Activated T-helper 1 cell treated with anti-CD3 and anti-CD28 coated beads, Interleukin-12 subunit alpha, Interleukin-12 subunit beta, Interleukin-2, Interleukin-4 antibody, amounts not matched to agents 30 ng/mL and 10 ng/mL and 1 ng/mL, durations not matched to agents 14 hours and 24 hours and 36 hours (primary cell): ENCODE results near the gene TMEM176A. TPM values are rescaled to one million over a fixed set of nuclear protein-coding genes. Genes with fewer than 3 reads are reported as not detected.
A peak's percentile ranks its signal among the peaks of the same experiment; 100 is the strongest.
"Not testable (repeated sequence)": the region's sequence is repeated elsewhere in the genome, so short reads cannot be mapped to it uniquely, and the experiment has no call there.

Experiments
- DNase-seq: peaks from one replicate; pipeline ENCODE4 v3.0.0; 2021; ENCODE audit warnings: low spot score
- H3K27ac Mint-ChIP-seq: one replicate; pipeline ENCODE4 v1.8.0; 2021; ENCODE audit warnings: mild to moderate bottlenecking, mixed read lengths
- H3K27me3 Mint-ChIP-seq: one replicate; pipeline ENCODE4 v1.8.0; 2022; ENCODE audit warnings: mild to moderate bottlenecking, moderate library complexity, mixed read lengths; ENCODE audit not compliant: insufficient read depth
- H3K36me3 Mint-ChIP-seq: one replicate; pipeline ENCODE4 v1.8.0; 2021; ENCODE audit warnings: low read depth, mixed read lengths
- H3K4me1 Mint-ChIP-seq: one replicate; pipeline ENCODE4 v1.8.0; 2021; ENCODE audit warnings: low read depth, mixed read lengths
- H3K4me3 Mint-ChIP-seq: one replicate; pipeline ENCODE4 v1.8.0; 2021; ENCODE audit warnings: mild to moderate bottlenecking, moderate library complexity, mixed read lengths
- H3K9me3 Mint-ChIP-seq: one replicate; pipeline ENCODE4 v1.8.0; 2021; ENCODE audit warnings: mixed read lengths
- intact Hi-C: fragments of 100-400 bp; cut with micrococcal nuclease; formaldehyde crosslinking; loops from one replicate; pipeline ENCODE4 v1.15.1; 2024
- total RNA-seq: library from RNA; stranded (reverse); gene quantifications from 2 replicates; pipeline ENCODE4 v1.2.3, GENCODE V29; 2022

The TMEM176A gene
- not detected in 2 replicates for total RNA-seq

- H3K27ac Mint-ChIP-seq: no peak within 1 kb of the TSS
- H3K4me3 Mint-ChIP-seq: no peak within 1 kb of the TSS
- H3K4me1 Mint-ChIP-seq: no peaks in the 10 kb centered on the region
- H3K9me3 Mint-ChIP-seq: no peaks in the 10 kb centered on the region
- peaks cover 48% of the 10 kb centered on the region for H3K27me3 Mint-ChIP-seq
- no peaks in the 10 kb centered on the region for H3K36me3 Mint-ChIP-seq
- DNase-seq: no peak
- intact Hi-C loops: no loop called here
These were observed at the start of gene TMEM176A for GRCh38 chr7:150800581-150801241. TMEM176A (plus strand) TSS chr7:150800769; CDS start chr7:150801551, 782 bp downstream.

GRCh38 chr7:150751702-150752101 lies 48.9 kb upstream of the TMEM176A start:
- H3K36me3 Mint-ChIP-seq: peaks cover 8% of the 10 kb centered on the region
- peaks cover 3% of the 10 kb centered on the region for H3K27me3 Mint-ChIP-seq
- DNase-seq: no peak
- H3K27ac Mint-ChIP-seq: peak overlapping the region; percentile 37
- H3K4me3 Mint-ChIP-seq: no peak overlapping the region
- intact Hi-C loops: no loop called here
- H3K4me1 Mint-ChIP-seq: peaks cover 84% of the 10 kb centered on the region
- peaks cover 4% of the 10 kb centered on the region for H3K9me3 Mint-ChIP-seq

GRCh38 chr7:150753239-150753638 lies 47.3 kb upstream of the TMEM176A start:
- Mint-ChIP-seq H3K36me3 (peaks cover under 1% of the 10 kb centered on the region), H3K9me3 (peaks cover 4% of the 10 kb centered on the region), H3K4me3 (no peak overlapping the region), H3K27me3 (peaks cover 3% of the 10 kb centered on the region), H3K4me1 (peaks cover 75% of the 10 kb centered on the region), H3K27ac (peak overlapping the region; percentile 89)
- intact Hi-C loops: no loop called here
- no peak for DNase-seq

- no peaks in the 10 kb centered on the region for H3K36me3 Mint-ChIP-seq
- DNase-seq: no peak
- intact Hi-C loops: loop anchor here (1.0 to 2.0 kb wide), 7 partner anchors 16 to 433 kb away; partner anchors contain the start of genes GIMAP1, GIMAP2 and GIMAP7
- peaks cover 3% of the 10 kb centered on the region for H3K27me3 Mint-ChIP-seq
- peaks cover 68% of the 10 kb centered on the region for H3K4me1 Mint-ChIP-seq
- peak overlapping the region; percentile 70 for H3K4me3 Mint-ChIP-seq
- H3K27ac Mint-ChIP-seq: peak overlapping the region; percentile 98
- H3K9me3 Mint-ChIP-seq: peaks cover 4% of the 10 kb centered on the region
These were observed 46.6 kb upstream of the TMEM176A start for GRCh38 chr7:150753826-150754603.

DNA sequence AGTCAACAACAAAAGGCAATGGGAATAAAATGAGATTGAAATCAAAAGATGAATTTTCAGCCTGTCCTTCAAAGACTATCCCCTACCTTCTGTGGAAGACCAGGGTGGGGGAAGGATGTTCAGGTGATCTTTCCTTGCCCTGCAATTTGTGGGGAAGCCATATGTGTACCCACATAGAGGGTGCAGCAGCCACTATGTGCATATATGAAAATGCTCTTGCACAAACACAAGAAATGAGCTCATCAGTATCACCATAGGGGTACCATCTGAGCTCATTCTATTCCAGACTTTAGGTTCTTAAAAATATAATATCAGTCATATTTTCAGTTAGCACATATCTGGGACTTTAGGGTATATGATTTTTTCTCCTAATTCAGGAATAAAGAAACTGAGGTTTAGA lies 45.6 kb upstream of the TMEM176A start:
- peaks cover 59% of the 10 kb centered on the region for H3K4me1 Mint-ChIP-seq
- no peak for DNase-seq
- peak overlapping the region; percentile 90 for H3K27ac Mint-ChIP-seq
- peaks cover 3% of the 10 kb centered on the region for H3K27me3 Mint-ChIP-seq
- H3K36me3 Mint-ChIP-seq: no peaks in the 10 kb centered on the region
- H3K4me3 Mint-ChIP-seq: peak overlapping the region; percentile 70
- intact Hi-C loops: loop anchor here (1.0 to 5.0 kb wide), 15 partner anchors 17 to 434 kb away; partner anchors contain the start of genes GIMAP1, GIMAP2, GIMAP6 and GIMAP7
- peaks cover 4% of the 10 kb centered on the region for H3K9me3 Mint-ChIP-seq

- Mint-ChIP-seq H3K4me1 (peaks cover 54% of the 10 kb centered on the region), H3K27me3 (peaks cover 3% of the 10 kb centered on the region), H3K4me3 (peak overlapping the region; percentile 70), H3K27ac (peak overlapping the region; percentile 90), H3K9me3 (peaks cover 4% of the 10 kb centered on the region), H3K36me3 (no peaks in the 10 kb centered on the region)
- intact Hi-C loops: loop anchor here (1.0 to 5.0 kb wide), 13 partner anchors 22 to 435 kb away; partner anchors contain the start of genes GIMAP2, GIMAP6, GIMAP7 and ZNF775
- peak; percentile 68 for DNase-seq
These were observed 45.0 kb upstream of the TMEM176A start for GRCh38 chr7:150755473-150756099.

DNA sequence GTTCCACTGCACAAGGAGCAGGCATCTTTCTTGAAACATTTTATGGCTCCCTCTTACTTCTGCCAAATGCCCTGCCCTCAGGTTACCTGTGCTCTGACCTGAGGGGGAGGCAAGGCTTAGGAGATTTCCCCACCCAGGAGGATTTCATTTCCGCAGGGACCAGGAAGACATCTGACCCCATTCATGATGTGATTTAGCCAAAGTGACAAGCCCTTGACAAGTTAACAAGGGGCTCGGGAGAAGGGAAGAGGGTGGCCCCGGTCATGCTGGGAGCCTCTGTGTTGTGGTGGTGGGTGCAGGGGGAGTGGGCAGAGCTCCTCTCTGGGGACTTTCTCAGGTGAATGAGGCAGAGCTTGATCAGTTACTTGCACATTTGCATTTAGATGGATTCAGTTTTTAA lies 44.4 kb upstream of the TMEM176A start:
- peaks cover 3% of the 10 kb centered on the region for H3K27me3 Mint-ChIP-seq
- peak overlapping the region; percentile 70 for H3K4me3 Mint-ChIP-seq
- H3K27ac Mint-ChIP-seq: peak overlapping the region; percentile 90
- peaks cover under 1% of the 10 kb centered on the region for H3K36me3 Mint-ChIP-seq
- peaks cover 50% of the 10 kb centered on the region for H3K4me1 Mint-ChIP-seq
- H3K9me3 Mint-ChIP-seq: peaks cover 5% of the 10 kb centered on the region
- intact Hi-C loops: loop anchor here (5.0 kb wide), 1 partner anchor 379 kb away; the partner anchor contains the start of gene ZNF775
- DNase-seq: no peak

DNA sequence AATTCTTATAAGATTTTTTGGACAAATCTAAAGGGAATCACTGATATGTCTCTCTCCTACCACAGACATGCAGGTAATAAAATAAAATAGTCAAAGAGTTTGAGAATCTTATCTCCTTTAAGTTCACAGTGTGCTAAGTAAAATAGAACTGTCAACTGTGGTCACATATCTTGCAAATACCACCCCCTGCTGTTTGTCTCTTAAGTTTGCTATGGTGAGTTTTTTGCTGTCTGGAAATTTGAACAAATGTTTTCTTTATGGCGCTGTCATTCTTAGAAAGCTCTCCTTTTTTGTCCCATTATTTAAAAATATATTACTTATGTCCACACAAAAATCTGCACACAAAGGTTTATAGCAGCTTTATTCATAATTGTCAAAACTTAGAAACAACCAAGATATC lies 43.7 kb upstream of the TMEM176A start:
- Mint-ChIP-seq H3K4me1 (peaks cover 48% of the 10 kb centered on the region), H3K36me3 (peaks cover 5% of the 10 kb centered on the region), H3K27ac (peak overlapping the region; percentile 90), H3K4me3 (no peak overlapping the region), H3K9me3 (peaks cover 12% of the 10 kb centered on the region), H3K27me3 (peaks cover 5% of the 10 kb centered on the region)
- intact Hi-C loops: loop anchor here (1.0 to 5.0 kb wide), 5 partner anchors 309 to 471 kb away; partner anchors contain the start of gene ZNF775
- no peak for DNase-seq

- peaks cover 27% of the 10 kb centered on the region for H3K4me1 Mint-ChIP-seq
- H3K27ac Mint-ChIP-seq: no peak overlapping the region
- H3K36me3 Mint-ChIP-seq: peaks cover 5% of the 10 kb centered on the region
These were observed 41.1 kb upstream of the TMEM176A start for GRCh38 chr7:150759479-150759878.

DNA sequence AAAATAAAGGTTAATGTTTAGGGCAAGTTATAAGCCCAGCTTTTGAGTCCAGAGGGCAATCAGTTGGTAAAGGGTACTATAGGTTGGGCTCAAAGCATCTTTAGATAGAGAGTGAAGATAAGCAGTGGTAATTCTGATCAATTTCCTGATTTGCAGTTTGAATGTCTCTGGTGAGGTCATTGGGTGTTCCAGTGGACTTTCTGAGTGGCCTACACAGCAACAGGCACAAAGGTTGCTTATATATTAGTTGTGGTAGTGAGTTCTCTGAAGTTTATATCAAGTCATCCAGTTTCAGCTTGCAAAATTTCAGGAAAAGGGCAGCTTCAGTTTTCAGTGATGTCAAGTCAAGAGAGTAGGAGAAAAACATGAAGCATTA lies 34.2 kb upstream of the TMEM176A start:
- DNase-seq: no peak
- peaks cover 8% of the 10 kb centered on the region for H3K9me3 Mint-ChIP-seq
- H3K4me3 Mint-ChIP-seq: no peak overlapping the region
- intact Hi-C loops: no loop called here
- H3K36me3 Mint-ChIP-seq: peaks cover 3% of the 10 kb centered on the region
- no peaks in the 10 kb centered on the region for H3K4me1 Mint-ChIP-seq
- peaks cover 11% of the 10 kb centered on the region for H3K27me3 Mint-ChIP-seq
- H3K27ac Mint-ChIP-seq: no peak overlapping the region

More at GRCh38 chr7:150759479-150759878, 41.1 kb upstream of the TMEM176A start:
- Mint-ChIP-seq H3K9me3 (peaks cover 10% of the 10 kb centered on the region), H3K4me3 (no peak overlapping the region), H3K27me3 (peaks cover 9% of the 10 kb centered on the region)
- no peak for DNase-seq
- intact Hi-C loops: loop anchor here (5.0 kb wide), 1 partner anchor 382 kb away; the partner anchor contains the start of gene ZNF775

DNA sequence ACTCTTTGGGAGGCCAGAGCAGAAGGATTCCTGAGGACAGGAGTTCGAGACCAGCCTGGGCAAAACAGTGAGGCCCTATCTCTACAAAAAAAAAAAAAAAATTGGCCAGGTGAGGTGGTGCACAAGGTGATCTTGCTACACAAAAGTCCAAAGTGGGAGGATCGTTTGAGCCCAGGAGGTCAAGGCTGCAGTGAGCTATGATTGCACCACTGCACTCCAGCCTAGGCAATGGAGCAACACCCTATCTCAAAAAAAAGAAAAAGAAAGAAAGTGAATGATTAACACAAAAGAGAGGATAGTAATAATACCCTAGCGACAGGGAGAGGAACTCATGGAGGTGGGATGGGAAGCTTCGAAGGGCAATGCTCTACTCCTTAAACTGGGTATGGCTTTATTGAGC lies 30.8 kb upstream of the TMEM176A start:
- Mint-ChIP-seq H3K4me1 (no peaks in the 10 kb centered on the region), H3K4me3 (no peak overlapping the region), H3K36me3 (no peaks in the 10 kb centered on the region), H3K27ac (no peak overlapping the region), H3K9me3 (peaks cover 14% of the 10 kb centered on the region), H3K27me3 (peaks cover 15% of the 10 kb centered on the region)
- DNase-seq: no peak
- intact Hi-C loops: no loop called here

GRCh38 chr7:150774131-150774530 lies 26.4 kb upstream of the TMEM176A start:
- Mint-ChIP-seq H3K27me3 (peaks cover 30% of the 10 kb centered on the region), H3K9me3 (peaks cover 14% of the 10 kb centered on the region)
- intact Hi-C loops, H3K4me1 Mint-ChIP-seq, DNase-seq, H3K27ac Mint-ChIP-seq, H3K36me3 Mint-ChIP-seq, H3K4me3 Mint-ChIP-seq: not testable (repeated sequence)
